Bronchial epithelial cell (primary cell): ENCODE results near the gene MPPED1. TPM values are rescaled to one million over a fixed set of nuclear protein-coding genes. Genes with fewer than 3 reads are reported as not detected.

ENCODE experiments used
- DNase-seq: peaks from one replicate; pipeline ENCODE4 v3.0.0-alpha.2; 2010; ENCODE audit warnings: low read depth
- FAIRE-seq: peaks from 2 replicates; lab custom pipeline; 2011; peaks lifted over from hg19 to GRCh38; lab: Jason Lieb, UNC
- H3K27me3 ChIP-seq: 2 replicates; pipeline ENCODE4 v1.5.1; 2011; ENCODE audit warnings: low read length; ENCODE audit not compliant: control insufficient read depth, insufficient read depth
- H3K36me3 ChIP-seq: 2 replicates; pipeline ENCODE4 v1.5.1; 2011; ENCODE audit warnings: low read length; ENCODE audit not compliant: control insufficient read depth, insufficient read depth
- H3K4me3 ChIP-seq: 2 replicates; pipeline ENCODE4 v1.5.1; 2011; ENCODE audit warnings: mild to moderate bottlenecking, low read depth, low read length, control low read depth
- total RNA-seq: library from RNA; depleted of rRNA; stranded (reverse); fragments of >200 nt; gene quantifications from 2 replicates; pipeline ENCODE4 v1.2.1, GENCODE V29; 2014
- TF ChIP-seq, protein P1 (sequence below): IDR thresholded peaks from 2 replicates; pipeline ENCODE4 v1.5.1; 2011; ENCODE audit warnings: mild to moderate bottlenecking, moderate library complexity, low read length, control low read depth, inconsistent platforms; ENCODE audit not compliant: insufficient read depth, severe bottlenecking

Gene MPPED1
- total RNA-seq, 1 donor from 2014 or later: not detected

DNA sequence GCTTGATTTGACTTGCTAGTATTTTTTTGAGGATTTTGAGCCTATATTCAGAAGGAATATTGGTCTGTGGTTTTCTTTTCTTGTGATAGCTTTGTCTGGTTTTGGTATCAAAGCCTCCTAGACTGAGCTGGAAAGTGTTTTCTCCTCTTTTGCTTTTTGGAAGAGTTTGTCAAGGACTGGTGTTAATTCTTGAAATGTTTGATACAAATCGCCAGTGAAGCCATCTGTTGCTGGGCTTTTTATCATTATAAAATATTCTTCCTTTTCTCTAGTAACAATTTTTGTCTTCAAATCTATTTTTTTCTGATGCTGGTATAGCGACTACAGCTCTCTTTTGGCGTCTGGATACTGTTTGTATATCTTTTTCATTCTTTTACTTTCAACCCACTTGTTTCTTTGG is 45.2 kb downstream of the MPPED1 start:
- FAIRE-seq: no peak
- DNase-seq: no peak
- H3K27me3 ChIP-seq: no peaks in the 10 kb centered on the region
- TF ChIP-seq, protein P1, sequence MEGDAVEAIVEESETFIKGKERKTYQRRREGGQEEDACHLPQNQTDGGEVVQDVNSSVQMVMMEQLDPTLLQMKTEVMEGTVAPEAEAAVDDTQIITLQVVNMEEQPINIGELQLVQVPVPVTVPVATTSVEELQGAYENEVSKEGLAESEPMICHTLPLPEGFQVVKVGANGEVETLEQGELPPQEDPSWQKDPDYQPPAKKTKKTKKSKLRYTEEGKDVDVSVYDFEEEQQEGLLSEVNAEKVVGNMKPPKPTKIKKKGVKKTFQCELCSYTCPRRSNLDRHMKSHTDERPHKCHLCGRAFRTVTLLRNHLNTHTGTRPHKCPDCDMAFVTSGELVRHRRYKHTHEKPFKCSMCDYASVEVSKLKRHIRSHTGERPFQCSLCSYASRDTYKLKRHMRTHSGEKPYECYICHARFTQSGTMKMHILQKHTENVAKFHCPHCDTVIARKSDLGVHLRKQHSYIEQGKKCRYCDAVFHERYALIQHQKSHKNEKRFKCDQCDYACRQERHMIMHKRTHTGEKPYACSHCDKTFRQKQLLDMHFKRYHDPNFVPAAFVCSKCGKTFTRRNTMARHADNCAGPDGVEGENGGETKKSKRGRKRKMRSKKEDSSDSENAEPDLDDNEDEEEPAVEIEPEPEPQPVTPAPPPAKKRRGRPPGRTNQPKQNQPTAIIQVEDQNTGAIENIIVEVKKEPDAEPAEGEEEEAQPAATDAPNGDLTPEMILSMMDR: no peak
- H3K36me3 ChIP-seq: no peaks in the 10 kb centered on the region
- H3K4me3 ChIP-seq: no peak overlapping the region

DNA sequence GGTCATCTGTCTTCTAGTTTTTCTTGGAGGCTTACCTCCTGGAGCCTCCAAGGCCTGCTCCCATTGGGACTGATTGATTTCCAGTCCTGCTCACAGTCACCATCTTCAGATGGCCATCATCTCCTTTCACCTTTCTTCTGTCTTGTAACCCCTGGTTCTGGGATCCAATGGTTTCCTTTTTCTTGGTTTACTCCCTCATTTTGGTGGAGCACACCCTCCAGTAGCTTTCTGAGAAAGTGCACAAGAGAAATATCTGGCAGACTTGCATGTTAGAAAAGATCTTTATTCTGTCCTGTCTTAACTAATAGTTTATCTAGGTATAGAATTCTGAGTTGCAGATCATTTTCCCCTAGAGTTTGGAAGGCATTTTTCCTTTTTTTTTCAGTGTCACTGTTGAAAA is 50.9 kb downstream of the MPPED1 start:
- H3K4me3 ChIP-seq: no peak overlapping the region
- H3K27me3 ChIP-seq: no peaks in the 10 kb centered on the region
- DNase-seq: no peak
- TF ChIP-seq, protein P1: no peak
- no peak for FAIRE-seq
- H3K36me3 ChIP-seq: no peaks in the 10 kb centered on the region

DNA sequence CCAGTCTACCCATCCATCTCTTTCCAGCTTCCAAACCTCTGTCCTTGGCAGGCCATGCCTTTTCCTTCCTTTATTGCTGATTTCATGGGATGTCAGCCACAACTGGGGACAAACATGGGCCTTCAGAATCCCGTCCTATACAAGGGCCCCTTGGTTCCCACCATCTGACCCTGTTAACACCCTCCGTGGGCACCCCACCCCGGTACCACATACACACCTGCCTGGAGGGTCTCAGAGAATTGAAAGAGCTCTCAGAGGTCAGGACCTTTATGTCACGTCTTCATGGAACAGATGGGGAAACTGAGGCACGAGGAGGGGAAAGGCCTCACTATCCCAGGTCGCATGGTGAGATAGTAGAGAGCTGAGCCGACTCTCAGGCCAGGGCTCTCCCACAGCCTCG is 53.0 kb downstream of the MPPED1 start:
- H3K27me3 ChIP-seq: no peaks in the 10 kb centered on the region
- no peaks in the 10 kb centered on the region for H3K36me3 ChIP-seq
- no peak overlapping the region for H3K4me3 ChIP-seq
- DNase-seq (no peak), FAIRE-seq (no peak)
- TF ChIP-seq, protein P1: no peak

DNA sequence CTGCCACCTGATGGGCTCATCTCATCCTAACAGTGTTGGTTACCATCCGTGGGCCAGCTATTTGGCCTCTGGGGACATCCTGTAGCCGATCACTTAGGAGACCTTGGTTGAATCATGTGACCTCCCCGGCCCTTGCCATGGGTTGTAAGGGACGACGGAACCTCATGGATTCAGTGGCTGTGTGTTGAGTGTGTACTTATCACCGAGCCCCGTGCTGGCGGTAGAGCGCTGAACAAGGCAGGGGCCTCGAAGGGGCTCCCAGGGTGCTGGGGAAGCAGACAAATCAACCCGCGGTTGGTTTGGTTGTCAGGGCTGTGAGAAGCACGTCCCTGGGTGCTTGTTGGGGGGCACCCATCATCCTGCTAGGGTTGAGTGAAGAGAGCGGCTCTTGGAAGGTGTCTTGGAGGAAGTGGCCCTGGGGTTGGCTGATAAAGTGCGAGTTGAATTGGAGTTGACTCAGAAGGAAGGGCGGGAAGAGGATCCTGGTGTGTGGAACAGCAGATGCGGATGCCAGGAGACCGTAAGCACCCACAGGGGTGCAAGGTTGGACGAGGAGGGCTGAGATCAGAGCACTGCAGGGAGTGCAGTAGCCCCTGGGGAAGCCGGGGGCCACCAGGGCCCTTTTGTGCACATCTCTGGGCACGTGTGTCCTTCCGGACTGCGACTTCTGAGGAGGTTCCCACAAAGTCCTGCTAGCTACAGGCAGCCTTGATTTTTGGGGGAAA is 53.6 kb downstream of the MPPED1 start:
- FAIRE-seq (no peak), DNase-seq (no peak)
- TF ChIP-seq, protein P1: no peak
- Histone ChIP-seq H3K36me3 (no peaks in the 10 kb centered on the region), H3K4me3 (no peak overlapping the region), H3K27me3 (no peaks in the 10 kb centered on the region)

DNA sequence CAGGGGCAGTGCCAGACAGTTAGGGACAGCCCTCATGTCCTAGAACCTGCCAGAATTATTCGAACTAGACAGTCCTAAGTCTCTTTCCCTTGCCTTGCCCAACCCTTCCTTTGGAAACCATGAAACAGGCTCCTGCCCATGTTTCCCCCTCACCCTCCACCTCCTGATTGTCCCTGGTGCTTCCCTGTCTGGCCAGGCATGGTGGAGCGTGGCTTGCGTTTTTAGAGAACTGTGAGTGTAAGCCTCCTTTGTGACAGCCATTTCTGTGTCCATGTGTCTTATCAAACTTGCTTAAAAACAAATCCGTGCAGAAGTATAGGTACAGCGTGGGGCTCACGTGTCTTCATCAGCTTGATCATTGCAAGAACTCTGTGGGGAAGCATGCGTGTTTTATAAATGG is 54.9 kb downstream of the MPPED1 start:
- TF ChIP-seq, protein P1: no peak
- Histone ChIP-seq H3K27me3 (no peaks in the 10 kb centered on the region), H3K4me3 (no peak overlapping the region), H3K36me3 (no peaks in the 10 kb centered on the region)
- no peak for FAIRE-seq
- no peak for DNase-seq
